HL-60 (cell line): ENCODE data around the gene SIGLEC6.

ENCODE experiments used
- GABPA ChIP-seq: IDR thresholded peaks from 2 replicates; pipeline ENCODE4 v1.6.1; 2012; ENCODE audit warnings: low read depth
- POLR2AphosphoS5 ChIP-seq: IDR thresholded peaks from 2 replicates; pipeline ENCODE4 v1.6.1; 2012; ENCODE audit warnings: low read depth
- TF ChIP-seq, protein P1 (sequence below): IDR thresholded peaks from one replicate; pipeline ENCODE4 v1.5.1; 2011; ENCODE audit warnings: low read length, control low read depth, inconsistent platforms; ENCODE audit not compliant: insufficient read depth

DNA sequence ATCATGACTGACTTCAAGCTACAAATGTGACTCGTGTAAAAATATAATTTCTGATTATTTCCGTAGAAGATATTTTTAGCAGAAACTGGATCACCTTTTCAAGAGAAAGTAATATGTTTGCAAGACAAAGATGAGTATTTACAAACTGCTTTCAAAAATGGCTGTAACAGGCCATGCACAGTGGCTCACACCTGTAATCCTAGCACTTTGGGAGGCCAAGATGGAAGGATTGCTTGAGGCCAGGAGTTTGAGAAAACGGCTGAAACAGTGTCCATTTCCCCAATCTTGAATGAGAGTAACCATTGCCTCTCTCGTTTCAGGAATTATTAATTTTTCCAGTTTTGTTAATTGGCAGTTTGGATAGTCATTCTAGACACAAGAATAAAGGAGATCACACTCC lies 36.1 kb upstream of the SIGLEC6 start:
- TF ChIP-seq, protein P1, sequence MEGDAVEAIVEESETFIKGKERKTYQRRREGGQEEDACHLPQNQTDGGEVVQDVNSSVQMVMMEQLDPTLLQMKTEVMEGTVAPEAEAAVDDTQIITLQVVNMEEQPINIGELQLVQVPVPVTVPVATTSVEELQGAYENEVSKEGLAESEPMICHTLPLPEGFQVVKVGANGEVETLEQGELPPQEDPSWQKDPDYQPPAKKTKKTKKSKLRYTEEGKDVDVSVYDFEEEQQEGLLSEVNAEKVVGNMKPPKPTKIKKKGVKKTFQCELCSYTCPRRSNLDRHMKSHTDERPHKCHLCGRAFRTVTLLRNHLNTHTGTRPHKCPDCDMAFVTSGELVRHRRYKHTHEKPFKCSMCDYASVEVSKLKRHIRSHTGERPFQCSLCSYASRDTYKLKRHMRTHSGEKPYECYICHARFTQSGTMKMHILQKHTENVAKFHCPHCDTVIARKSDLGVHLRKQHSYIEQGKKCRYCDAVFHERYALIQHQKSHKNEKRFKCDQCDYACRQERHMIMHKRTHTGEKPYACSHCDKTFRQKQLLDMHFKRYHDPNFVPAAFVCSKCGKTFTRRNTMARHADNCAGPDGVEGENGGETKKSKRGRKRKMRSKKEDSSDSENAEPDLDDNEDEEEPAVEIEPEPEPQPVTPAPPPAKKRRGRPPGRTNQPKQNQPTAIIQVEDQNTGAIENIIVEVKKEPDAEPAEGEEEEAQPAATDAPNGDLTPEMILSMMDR = no peak
- TF ChIP-seq GABPA (no peak), POLR2AphosphoS5 (no peak)
